Right renal cortex interstitium (tissue), 3 donors: ENCODE results near the gene RSRC2. TPM values are rescaled to one million over a fixed set of nuclear protein-coding genes. Genes with fewer than 3 reads are reported as not detected.
"Not testable (repeated sequence)": the region's sequence is repeated elsewhere in the genome, so short reads cannot be mapped to it uniquely, and the experiment has no call there.

Experiments
- DNase-seq, 3 donors: peaks; one replicate each; pipeline ENCODE4 v3.0.0-alpha.2; 2013; ENCODE audit warnings: low read depth in 3 of 3, low spot score in 2 of 3
- polyA plus RNA-seq, 3 donors: library from polyadenylated mRNA; unstranded; fragments of 120-200 nt; gene quantifications; one replicate each; pipeline ENCODE4 v1.2.1, GENCODE V29; 2013; ENCODE audit not compliant: insufficient read length in 3 of 3

RSRC2 gene, protein sequence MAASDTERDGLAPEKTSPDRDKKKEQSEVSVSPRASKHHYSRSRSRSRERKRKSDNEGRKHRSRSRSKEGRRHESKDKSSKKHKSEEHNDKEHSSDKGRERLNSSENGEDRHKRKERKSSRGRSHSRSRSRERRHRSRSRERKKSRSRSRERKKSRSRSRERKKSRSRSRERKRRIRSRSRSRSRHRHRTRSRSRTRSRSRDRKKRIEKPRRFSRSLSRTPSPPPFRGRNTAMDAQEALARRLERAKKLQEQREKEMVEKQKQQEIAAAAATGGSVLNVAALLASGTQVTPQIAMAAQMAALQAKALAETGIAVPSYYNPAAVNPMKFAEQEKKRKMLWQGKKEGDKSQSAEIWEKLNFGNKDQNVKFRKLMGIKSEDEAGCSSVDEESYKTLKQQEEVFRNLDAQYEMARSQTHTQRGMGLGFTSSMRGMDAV
- 100 to 1,000 TPM; 215 to 259 (median 225) TPM for polyA plus RNA-seq

GRCh38 chr12:122526683-122527477 is at the start of gene RSRC2, which contains the start of gene KNTC1:
RSRC2 (minus strand) TSS chr12:122526936; CDS start chr12:122526853, 83 bp downstream.
KNTC1 (plus strand) TSS chr12:122527249; CDS start chr12:122530064, 2,815 bp downstream.
- peak; percentile 99 to 100 (median 99) for DNase-seq

GRCh38 chr12:122571821-122572220 is 45.1 kb upstream of the RSRC2 start:
- DNase-seq: no peak

- DNase-seq: not testable (repeated sequence)
Measured at GRCh38 chr12:122570006-122570405, 43.3 kb upstream of the RSRC2 start.

GRCh38 chr12:122569288-122569687 is 42.6 kb upstream of the RSRC2 start:
- DNase-seq: no peak

GRCh38 chr12:122566816-122567215 is 40.1 kb upstream of the RSRC2 start:
- DNase-seq: not testable (repeated sequence)

GRCh38 chr12:122563361-122563760 is 36.6 kb upstream of the RSRC2 start:
- no peak for DNase-seq

DNA sequence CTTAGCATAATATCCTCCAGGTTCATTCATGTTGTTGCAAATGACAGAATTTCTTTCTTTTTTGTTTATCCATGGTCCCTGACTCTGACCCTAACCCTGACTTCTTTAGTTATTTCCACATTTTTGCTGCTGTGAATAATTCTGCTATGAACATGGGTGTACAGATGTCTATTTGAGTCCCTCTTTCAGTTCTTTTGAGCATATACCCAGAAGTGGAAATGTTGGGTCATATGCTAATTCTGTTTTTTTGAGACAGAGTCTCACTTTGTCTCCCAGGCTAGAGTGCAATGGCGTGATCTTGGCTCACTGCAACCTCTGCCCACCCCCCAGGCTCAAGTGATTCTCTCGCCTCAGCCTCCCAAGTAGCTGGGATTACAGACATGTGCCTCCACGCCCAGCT is 33.4 kb upstream of the RSRC2 start:
- DNase-seq: no peak

GRCh38 chr12:122558745-122559641 is 32.3 kb upstream of the RSRC2 start:
- no peak for DNase-seq

DNA sequence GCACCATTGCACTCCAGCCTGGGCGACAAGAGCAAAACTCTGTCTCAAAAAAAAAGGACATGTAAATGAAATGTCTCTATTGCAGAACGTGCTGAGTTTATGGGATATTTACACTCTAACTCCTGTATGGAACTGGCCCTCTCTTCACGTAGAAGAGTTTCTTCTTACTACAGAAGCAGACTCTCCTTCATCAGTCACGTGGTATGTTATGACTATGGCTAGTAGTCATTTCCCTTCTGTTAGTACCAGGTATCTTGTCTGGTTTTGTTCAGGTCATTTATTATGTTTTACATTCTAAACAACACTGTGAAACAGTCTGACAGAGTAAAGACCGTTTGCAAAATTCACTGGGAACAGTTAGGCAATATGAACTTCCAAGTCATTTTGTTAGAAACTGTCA is 20.6 kb upstream of the RSRC2 start:
- DNase-seq: no peak

DNA sequence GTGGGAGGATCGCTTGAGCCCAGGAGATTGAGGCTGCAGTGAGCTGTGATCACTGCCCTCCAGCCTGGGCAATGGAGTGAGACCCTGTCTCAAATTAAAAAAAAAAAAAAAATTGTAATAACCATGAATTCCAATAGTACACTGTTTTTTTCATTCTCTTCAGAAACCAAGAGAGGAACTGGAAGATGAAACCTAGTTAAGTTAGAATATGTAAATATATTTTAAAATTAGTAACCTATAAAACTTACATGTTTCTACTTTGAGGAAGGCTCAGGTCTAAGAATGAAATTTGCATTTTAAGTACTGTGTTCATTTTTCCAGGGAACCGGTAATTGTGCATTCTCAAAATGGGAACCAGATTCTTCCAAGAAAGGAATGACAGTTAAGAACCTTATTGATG is 19.1 kb upstream of the RSRC2 start:
- no peak for DNase-seq

- no peak for DNase-seq
Measured at GRCh38 chr12:122544537-122544936, 17.8 kb upstream of the RSRC2 start.

GRCh38 chr12:122538496-122538895 is 11.8 kb upstream of the RSRC2 start:
- DNase-seq: no peak

GRCh38 chr12:122537021-122537420 is 10.3 kb upstream of the RSRC2 start:
- no peak for DNase-seq

DNA sequence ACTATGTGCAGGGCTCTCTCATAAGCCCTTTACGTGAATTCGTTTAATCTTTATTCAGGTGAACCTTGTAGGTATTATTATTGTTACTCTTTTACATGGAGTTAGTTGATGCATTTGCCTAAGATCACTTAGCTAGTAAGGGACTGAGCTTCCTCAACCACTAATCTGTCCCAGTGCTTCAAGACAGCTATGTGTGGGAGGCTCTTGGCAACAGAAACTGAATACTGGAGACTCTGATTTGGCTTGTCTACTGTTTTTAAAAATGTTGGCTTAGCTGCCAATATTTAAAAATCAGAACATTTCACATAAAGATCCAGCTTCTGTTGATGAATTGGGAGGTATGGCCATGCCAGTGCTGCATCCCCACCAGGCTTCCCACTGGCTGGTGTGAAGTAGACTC is 7.1 kb upstream of the RSRC2 start:
- DNase-seq: no peak

DNA sequence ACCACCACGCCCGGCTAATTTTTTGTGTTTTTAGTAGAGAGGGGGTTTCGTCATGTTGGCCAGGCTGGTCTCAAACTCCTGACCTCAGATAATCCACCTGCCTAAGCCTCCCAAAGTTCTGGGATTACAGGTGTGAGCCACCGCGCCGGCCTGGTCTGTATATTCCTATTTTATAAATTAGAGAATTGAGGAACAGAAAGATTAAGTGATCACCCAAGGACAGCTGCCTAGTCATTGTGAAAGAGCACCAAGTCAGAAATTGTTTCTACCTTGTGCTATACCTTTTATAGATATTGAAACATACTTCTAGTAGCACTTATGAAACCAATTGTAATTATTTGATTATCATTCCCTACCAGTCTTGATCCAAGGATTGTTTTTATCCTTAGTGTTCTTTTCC is 2.3 kb upstream of the RSRC2 start:
- DNase-seq: no peak

GRCh38 chr12:122528582-122528981 is 1.8 kb upstream of the RSRC2 start:
- no peak for DNase-seq

DNA sequence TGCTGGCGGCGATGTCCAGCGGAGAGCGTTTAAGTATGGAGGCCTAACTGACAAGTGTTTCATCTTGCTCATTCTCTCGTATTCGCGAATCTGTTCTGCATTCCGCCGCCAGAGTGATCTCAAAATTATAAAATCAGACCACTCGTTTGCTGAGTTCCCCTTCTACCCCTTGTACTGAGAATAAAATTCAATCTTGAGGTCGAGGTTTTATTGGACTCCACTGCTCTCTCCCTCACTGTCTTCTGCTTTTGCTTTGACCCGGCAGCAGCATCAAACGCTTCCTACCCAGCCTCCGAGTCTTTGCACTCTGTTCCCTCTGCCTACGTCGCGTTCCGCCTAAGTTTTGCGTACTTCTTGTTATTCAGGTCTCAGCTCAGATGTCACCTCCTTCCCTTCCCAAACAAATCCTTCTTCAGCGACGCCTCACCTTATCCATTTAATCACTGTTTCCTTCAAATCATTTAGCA is 775 bp upstream of the RSRC2 start:
- DNase-seq: no peak

DNA sequence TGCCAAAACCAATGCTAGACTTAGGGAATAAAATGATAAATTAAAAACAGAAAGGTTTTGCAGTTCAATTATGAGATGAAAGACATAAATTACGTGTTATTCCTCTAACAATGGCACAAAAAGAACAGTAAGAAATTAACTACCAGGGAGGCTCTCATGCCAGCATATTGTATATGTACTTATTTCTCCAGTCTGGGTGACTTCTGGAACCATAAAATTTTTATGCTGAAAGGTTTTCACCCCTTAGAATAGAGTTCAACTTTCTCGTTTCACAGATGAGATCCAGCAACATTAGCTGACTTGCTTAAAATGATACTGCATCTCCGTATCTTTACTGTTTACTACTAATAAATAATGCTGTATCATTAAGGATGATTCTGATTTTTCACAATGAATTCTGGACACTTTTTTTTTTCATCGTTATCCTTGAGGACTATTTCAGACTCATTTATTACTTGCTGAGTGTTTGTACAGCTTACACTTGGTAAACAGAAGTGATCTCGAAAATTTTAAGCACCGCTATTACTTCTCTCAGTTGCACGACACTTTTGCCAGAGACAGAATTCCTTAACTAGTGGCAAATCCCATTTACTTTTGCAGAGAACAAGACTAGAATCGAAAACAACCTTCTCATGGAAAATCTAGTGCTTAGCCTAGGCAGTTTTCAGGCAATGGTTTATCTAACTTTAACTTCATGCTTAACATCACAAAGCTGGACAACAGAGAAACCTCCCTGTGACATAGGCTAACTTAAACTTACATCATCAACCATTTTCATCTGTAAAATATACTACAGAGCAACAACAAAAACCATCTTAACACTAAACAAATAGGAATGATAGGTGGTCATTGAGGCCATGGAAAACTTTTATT is 2.7 kb downstream of the RSRC2 start:
- DNase-seq: no peak

- DNase-seq: no peak
Measured at GRCh38 chr12:122523280-122523679, 3.5 kb downstream of the RSRC2 start.

DNA sequence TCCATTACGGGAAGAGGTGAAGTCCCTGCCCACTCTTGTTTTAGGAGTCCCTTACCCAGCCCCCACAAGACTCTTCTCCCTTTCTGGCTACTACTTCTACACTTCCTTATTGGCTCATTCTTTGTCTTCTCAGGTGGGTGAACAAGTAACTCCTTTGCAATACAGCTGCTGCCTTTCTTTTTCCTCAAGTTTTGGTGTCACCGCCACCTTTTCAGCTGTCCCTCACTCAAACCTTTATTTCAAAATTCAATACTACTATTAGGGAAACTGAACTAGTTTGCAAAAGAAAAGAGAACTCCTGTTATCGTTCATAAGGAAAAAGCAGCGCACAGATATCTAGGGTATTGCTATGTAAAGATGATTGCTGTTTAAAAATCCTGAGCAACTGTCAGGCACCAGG is 6.1 kb downstream of the RSRC2 start:
- no peak for DNase-seq
